H9 (cell line): Measurements from ENCODE around the gene SPATA31E1. TPM values are rescaled to one million over a fixed set of nuclear protein-coding genes. Genes with fewer than 3 reads are reported as not detected.

Experiments
- DNase-seq: peaks from one replicate; pipeline ENCODE4 v3.0.0-alpha.2; 2017
- H2AFZ ChIP-seq: one replicate; pipeline ENCODE4 v1.6.1; 2013; ENCODE audit warnings: mild to moderate bottlenecking, low read length, control low read depth, moderate library complexity
- H2AK5ac ChIP-seq: 2 replicates; pipeline ENCODE4 v1.6.1; 2013; ENCODE audit warnings: low read length, control low read depth, mixed read lengths; ENCODE audit not compliant: insufficient read length
- H2BK120ac ChIP-seq: one replicate; pipeline ENCODE4 v1.6.1; 2013; ENCODE audit warnings: low read depth, mild to moderate bottlenecking, low read length, control low read depth, inconsistent platforms; ENCODE audit not compliant: poor library complexity, severe bottlenecking
- H2BK12ac ChIP-seq: 2 replicates; pipeline ENCODE4 v1.6.1; 2013; ENCODE audit warnings: low read length, control low read depth, mixed read lengths, low read depth; ENCODE audit not compliant: insufficient read length
- H2BK15ac ChIP-seq: 2 replicates; pipeline ENCODE4 v1.6.1; 2013; ENCODE audit warnings: low read depth, low read length, control low read depth
- H2BK20ac ChIP-seq: one replicate; pipeline ENCODE4 v1.6.1; 2013; ENCODE audit warnings: low read depth, mild to moderate bottlenecking, low read length, control low read depth, inconsistent platforms; ENCODE audit not compliant: poor library complexity, severe bottlenecking
- H2BK5ac ChIP-seq: 2 replicates; pipeline ENCODE4 v1.6.1; 2013; ENCODE audit warnings: low read length, control low read depth, mixed read lengths; ENCODE audit not compliant: insufficient read length
- H3K14ac ChIP-seq: 2 replicates; pipeline ENCODE4 v1.6.1; 2013; ENCODE audit warnings: low read length, control low read depth; ENCODE audit not compliant: insufficient read depth
- H3K18ac ChIP-seq: 2 replicates; pipeline ENCODE4 v1.6.1; 2013; ENCODE audit warnings: low read depth, mild to moderate bottlenecking, mixed read lengths, low read length, control low read depth; ENCODE audit not compliant: insufficient read length
- H3K23ac ChIP-seq: 2 replicates; pipeline ENCODE4 v1.6.1; 2013; ENCODE audit warnings: low read length, control low read depth, mixed read lengths, low read depth; ENCODE audit not compliant: insufficient read length
- H3K23me2 ChIP-seq: 2 replicates; pipeline ENCODE4 v1.6.1; 2013; ENCODE audit warnings: low read depth, mild to moderate bottlenecking, mixed read lengths, low read length, control low read depth; ENCODE audit not compliant: insufficient read length, poor library complexity, severe bottlenecking
- H3K27ac ChIP-seq: 2 replicates; pipeline ENCODE4 v1.5.1; 2013; ENCODE audit warnings: low read length, control low read depth, mixed read lengths, low read depth; ENCODE audit not compliant: insufficient read length
- H3K27me3 ChIP-seq: 2 replicates; pipeline ENCODE4 v1.6.1; 2013; ENCODE audit warnings: low read length, control low read depth, inconsistent platforms; ENCODE audit not compliant: insufficient read depth
- H3K4ac ChIP-seq: 2 replicates; pipeline ENCODE4 v1.6.1; 2013; ENCODE audit warnings: low read depth, mild to moderate bottlenecking, control low read depth, inconsistent platforms, low read length, moderate library complexity
- H3K4me1 ChIP-seq: 2 replicates; pipeline ENCODE4 v1.6.1; 2013; ENCODE audit warnings: low read length, control low read depth, inconsistent platforms; ENCODE audit not compliant: insufficient read depth
- H3K4me2 ChIP-seq: 2 replicates; pipeline ENCODE4 v1.6.1; 2013; ENCODE audit warnings: low read length, control low read depth, mixed read lengths; ENCODE audit not compliant: insufficient read length, insufficient read depth
- H3K56ac ChIP-seq: 2 replicates; pipeline ENCODE4 v1.6.1; 2013; ENCODE audit warnings: low read depth, mild to moderate bottlenecking, mixed read lengths, low read length, control low read depth; ENCODE audit not compliant: insufficient read length
- H3K79me1 ChIP-seq: 2 replicates; pipeline ENCODE4 v1.6.1; 2013; ENCODE audit warnings: low read depth, mild to moderate bottlenecking, moderate library complexity, low read length, control low read depth, inconsistent platforms; ENCODE audit not compliant: insufficient read depth, poor library complexity, severe bottlenecking
- H3K79me2 ChIP-seq: 2 replicates; pipeline ENCODE4 v1.6.1; 2013; ENCODE audit warnings: low read length, control low read depth, inconsistent platforms; ENCODE audit not compliant: insufficient read depth
- H3K9ac ChIP-seq: 2 replicates; pipeline ENCODE4 v1.6.1; 2013; ENCODE audit warnings: low read length, control low read depth, mixed read lengths; ENCODE audit not compliant: insufficient read length; ENCODE audit errors: extremely low read depth
- H3K9me3 ChIP-seq: one replicate; pipeline ENCODE4 v1.6.1; 2013; ENCODE audit warnings: low read depth, low read length, inconsistent platforms; ENCODE audit not compliant: control insufficient read depth
- H3T11ph ChIP-seq: one replicate; pipeline ENCODE4 v1.6.1; 2013; ENCODE audit warnings: mild to moderate bottlenecking, low read length, control low read depth, inconsistent platforms
- H4K20me1 ChIP-seq: one replicate; pipeline ENCODE4 v1.6.1; 2013; ENCODE audit not compliant: control insufficient read depth, insufficient read length, insufficient read depth
- H4K5ac ChIP-seq: 2 replicates; pipeline ENCODE4 v1.6.1; 2013; ENCODE audit warnings: low read depth, mild to moderate bottlenecking, mixed read lengths, low read length, control low read depth; ENCODE audit not compliant: insufficient read length
- H4K8ac ChIP-seq: replicated peaks from 2 replicates; pipeline ENCODE4 v1.6.1; 2013; ENCODE audit warnings: low read length, control low read depth, mixed read lengths, low read depth; ENCODE audit not compliant: insufficient read length
- H4K91ac ChIP-seq: 2 replicates; pipeline ENCODE4 v1.6.1; 2013; ENCODE audit warnings: low read depth, mild to moderate bottlenecking, moderate library complexity, mixed read lengths, low read length, control low read depth; ENCODE audit not compliant: insufficient read length
- H3K27ac Mint-ChIP-seq, 3 experiments: 2 replicates in 2 of 3; 3 replicates in 1 of 3; pipeline ENCODE4 v1.8.0; 2020 to 2021; ENCODE audit warnings: mixed read lengths in 3 of 3, mild to moderate bottlenecking in 1 of 3, moderate library complexity in 1 of 3
- H3K27me3 Mint-ChIP-seq: 2 replicates; pipeline ENCODE4 v1.8.0; 2021; ENCODE audit warnings: low read depth, mild to moderate bottlenecking, moderate library complexity, mixed read lengths
- H3K36me3 Mint-ChIP-seq, 3 experiments: 2 replicates in 2 of 3; 3 replicates in 1 of 3; pipeline ENCODE4 v1.8.0; 2020 to 2021; ENCODE audit warnings: low read depth in 3 of 3, mixed read lengths in 3 of 3; ENCODE audit not compliant: insufficient read depth in 1 of 3
- H3K4me1 Mint-ChIP-seq, 2 experiments: 2 replicates each; pipeline ENCODE4 v1.8.0; 2020; ENCODE audit warnings: mixed read lengths in 2 of 2
- H3K4me3 Mint-ChIP-seq, 2 experiments: 2 replicates in 1 of 2; 3 replicates in 1 of 2; pipeline ENCODE4 v1.8.0; 2020 to 2021; ENCODE audit warnings: mild to moderate bottlenecking in 2 of 2, mixed read lengths in 2 of 2, moderate library complexity in 1 of 2
- H3K9me3 Mint-ChIP-seq, 2 experiments: 2 replicates in 1 of 2; 3 replicates in 1 of 2; pipeline ENCODE4 v1.8.0; 2020; ENCODE audit warnings: mild to moderate bottlenecking in 2 of 2, mixed read lengths in 2 of 2, moderate library complexity in 1 of 2
- CTCF ChIP-seq: fragments of 200-600 bp; sonication (generic); conservative IDR thresholded peaks from 3 replicates; pipeline ENCODE4 v1.8.0; 2021; ENCODE audit warnings: antibody characterized with exemption, mild to moderate bottlenecking
- WGBS: extraction: QIAGEN DNeasy Blood & Tissue Kit; methylation state at CpG from one replicate; pipeline ENCODE4 v1.1.7; 2013; ENCODE audit warnings: missing lambda C conversion rate, low lambda C conversion rate, mixed read lengths; ENCODE audit not compliant: insufficient read length; ENCODE audit errors: extremely low coverage; 5-methylcytosine and 5-hydroxymethylcytosine counted together
- total RNA-seq: library from RNA; stranded (reverse); gene quantifications from 2 replicates; pipeline ENCODE4 v1.2.1, GENCODE V29; 2021

The SPATA31E1 gene
- total RNA-seq, 1 experiment from 2014 or later: 0.09 TPM

DNA sequence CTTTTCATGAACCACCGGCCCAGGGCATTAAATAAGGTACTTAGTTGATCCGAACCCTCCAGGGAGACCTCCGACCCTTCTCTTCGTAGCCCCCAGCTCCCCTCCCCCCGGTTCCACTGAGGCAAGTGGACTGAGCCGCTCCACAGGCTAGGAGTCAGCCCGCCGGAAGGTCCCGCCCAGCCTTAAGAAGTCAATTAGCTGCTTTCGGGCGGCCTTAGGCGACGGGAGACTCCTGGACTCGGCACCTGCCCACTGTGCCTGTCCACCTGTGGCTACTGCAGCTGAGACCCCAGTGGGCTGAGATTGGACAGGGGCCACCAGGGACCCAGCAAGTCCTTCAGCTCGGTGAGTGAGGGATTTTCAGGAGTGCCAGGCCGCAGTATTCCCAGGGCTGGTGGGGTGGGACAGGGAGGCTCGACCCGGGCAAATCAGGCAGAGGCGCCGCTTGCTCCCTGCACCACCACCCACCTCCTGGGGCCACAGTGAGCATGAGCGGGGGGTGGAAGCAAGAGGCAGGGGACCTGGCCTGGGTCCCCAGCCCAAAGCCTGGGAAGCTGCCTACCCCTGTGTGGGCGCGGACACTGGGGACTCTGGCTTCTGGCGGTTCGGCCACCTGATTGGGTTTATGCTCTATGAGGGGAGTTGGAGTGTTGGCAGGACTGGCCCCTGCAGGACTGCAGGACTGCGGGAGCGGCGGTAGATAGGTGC is 39.6 kb upstream of the SPATA31E1 start:
- H2BK5ac ChIP-seq: no peak overlapping the region
- no peak for TF ChIP-seq CTCF
- no peak overlapping the region for H3K4me2 ChIP-seq
- H3K79me1 ChIP-seq: no peaks in the 10 kb centered on the region
- no peak overlapping the region for H3K9ac ChIP-seq
- no peak overlapping the region for H3K27ac ChIP-seq
- no peak overlapping the region for H3T11ph ChIP-seq
- H3K4me1 Mint-ChIP-seq: peaks cover 2 to 5% of the 10 kb centered on the region in 2 experiments; a peak in 2 of 4 replicates
- no peaks in the 10 kb centered on the region for H3K9me3 ChIP-seq
- no peak overlapping the region for H3K27ac Mint-ChIP-seq
- H3K9me3 Mint-ChIP-seq: peaks cover 4 to 12% of the 10 kb centered on the region in 2 experiments; a peak in 4 of 5 replicates
- H2BK120ac ChIP-seq: no peak overlapping the region
- H3K18ac ChIP-seq: no peak overlapping the region
- no peak overlapping the region for H3K4me3 Mint-ChIP-seq
- no peak overlapping the region for H2AFZ ChIP-seq
- H2BK20ac ChIP-seq: no peak overlapping the region
- H2BK15ac ChIP-seq: no peak overlapping the region
- no peak overlapping the region for H3K4ac ChIP-seq
- H2AK5ac ChIP-seq: no peak overlapping the region
- H3K79me2 ChIP-seq: no peaks in the 10 kb centered on the region
- no peak overlapping the region for H4K8ac ChIP-seq
- H3K27me3 ChIP-seq: no peaks in the 10 kb centered on the region
- no peaks in the 10 kb centered on the region for H3K23me2 ChIP-seq
- 0 out of 7 replicates have a peak, but pooled peaks cover 0 to 6% (median 0%) of the 10 kb centered on the region in 3 experiments for H3K36me3 Mint-ChIP-seq
- no peak overlapping the region for H3K14ac ChIP-seq
- no peak overlapping the region for H3K56ac ChIP-seq
- H3K27me3 Mint-ChIP-seq: peaks cover 2% of the 10 kb centered on the region
- no peak overlapping the region for H4K91ac ChIP-seq
- no CpG with 5 or more reads among the region's 28 CpGs for WGBS
- no peaks in the 10 kb centered on the region for H4K20me1 ChIP-seq
- H2BK12ac ChIP-seq: no peak overlapping the region
- no peak for DNase-seq
- H3K23ac ChIP-seq: no peak overlapping the region
- H4K5ac ChIP-seq: no peak overlapping the region
- no peaks in the 10 kb centered on the region for H3K4me1 ChIP-seq
